GM18498 (cell line): ENCODE results near the gene YPEL1.

Source experiments
- ATAC-seq: cut with Tn5 transposase; IDR thresholded peaks from one replicate; pipeline ENCODE4 v1.9.1; 2021; ENCODE audit warnings: mild to moderate bottlenecking, moderate library complexity; ENCODE audit not compliant: unreplicated experiment

Gene YPEL1, protein sequence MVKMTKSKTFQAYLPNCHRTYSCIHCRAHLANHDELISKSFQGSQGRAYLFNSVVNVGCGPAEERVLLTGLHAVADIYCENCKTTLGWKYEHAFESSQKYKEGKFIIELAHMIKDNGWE

GRCh38 chr22:21735200-21736083, at the start of gene YPEL1:
YPEL1 (minus strand) TSS chr22:21735794; CDS start chr22:21710744, 25,050 bp downstream.
- ATAC-seq: peak; percentile 84

DNA sequence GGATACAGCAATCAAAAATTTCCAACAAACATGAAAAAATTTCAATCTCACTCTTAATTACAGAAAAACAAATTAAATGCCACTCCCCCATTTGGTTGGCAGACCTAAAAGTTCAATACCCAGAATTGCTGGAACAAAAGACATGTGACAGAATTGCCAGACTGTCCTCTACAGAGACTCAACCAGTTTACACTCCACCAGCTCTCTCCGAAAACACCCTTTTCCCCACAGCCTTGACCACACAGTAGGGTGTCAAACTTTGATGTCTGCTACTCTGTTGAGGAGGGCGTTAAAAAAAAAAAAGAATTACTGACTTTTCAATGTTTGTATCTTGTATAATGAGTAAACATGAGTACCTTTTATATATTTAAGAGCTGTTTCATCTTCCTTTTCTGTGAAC, 44.7 kb upstream of the YPEL1 start:
- ATAC-seq: no peak

DNA sequence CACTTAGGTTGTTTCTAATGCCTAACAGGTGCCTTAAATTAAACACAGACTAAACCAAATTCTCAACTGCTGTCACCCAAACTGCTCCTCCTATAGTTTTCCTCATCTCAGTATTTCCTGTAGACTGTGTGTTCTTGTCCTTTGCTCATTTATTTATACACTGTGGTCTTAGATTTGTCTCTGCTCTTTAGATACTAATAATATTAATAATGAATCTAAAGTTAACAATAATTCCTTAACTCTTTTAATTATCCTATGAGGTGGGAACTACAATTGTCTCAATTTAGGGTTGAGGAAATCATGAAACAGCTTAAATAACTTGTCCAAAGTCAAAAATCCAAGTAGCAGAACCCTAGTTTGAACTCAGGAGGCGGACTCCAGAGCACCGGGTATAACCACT, 43.9 kb upstream of the YPEL1 start:
- ATAC-seq: no peak

DNA sequence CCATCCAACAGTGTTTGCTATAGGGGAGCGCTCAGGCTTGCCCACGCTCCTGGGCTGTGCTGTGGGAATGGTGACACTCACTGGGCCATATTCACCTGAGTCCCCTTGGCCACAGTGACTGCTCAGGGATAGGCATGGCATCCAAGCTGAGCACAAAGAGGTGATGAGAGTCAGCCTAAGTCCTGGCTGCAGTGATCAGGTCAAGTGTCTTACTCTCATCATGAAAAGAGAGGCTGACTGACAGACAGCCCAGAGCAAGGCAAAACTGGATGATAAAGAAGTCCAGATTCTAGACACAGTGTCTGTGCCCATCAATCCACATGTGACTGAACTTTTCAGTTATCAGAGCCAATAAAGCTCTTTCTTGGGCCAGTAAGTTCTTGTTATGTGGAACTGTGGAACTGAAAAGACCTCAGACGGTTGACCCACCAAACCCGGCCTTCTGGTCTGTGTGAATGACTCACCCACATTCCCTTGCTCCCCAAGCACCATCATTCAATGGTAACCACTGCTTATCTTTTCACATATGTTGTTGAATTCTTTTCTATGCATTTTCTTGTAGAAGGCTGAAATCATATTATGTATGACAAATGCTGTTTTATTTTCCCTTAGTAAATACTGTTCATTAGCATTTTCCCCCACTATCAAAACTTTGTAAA, 43.2 kb upstream of the YPEL1 start:
- no peak for ATAC-seq

DNA sequence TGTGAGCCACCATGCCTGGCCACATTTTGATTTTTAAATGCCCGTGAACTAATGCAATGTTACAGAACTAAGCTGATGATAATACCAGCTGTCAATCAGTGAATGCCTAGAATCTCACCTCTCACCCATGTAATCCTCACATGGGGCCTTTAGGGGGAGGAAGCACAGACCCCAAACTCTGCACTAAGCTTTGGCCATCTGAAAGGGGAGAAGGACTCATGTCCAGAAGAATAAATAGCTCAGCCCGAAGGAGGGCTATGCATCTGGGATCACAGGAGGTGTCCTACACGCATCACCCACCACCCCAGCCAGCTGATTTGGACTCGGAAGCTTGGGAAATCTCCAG, 36.0 kb upstream of the YPEL1 start:
- ATAC-seq: no peak

- ATAC-seq: no peak
Observed at GRCh38 chr22:21768435-21768834, 32.8 kb upstream of the YPEL1 start.

GRCh38 chr22:21766691-21767462, 31.3 kb upstream of the YPEL1 start:
- peak; percentile 80 for ATAC-seq

DNA sequence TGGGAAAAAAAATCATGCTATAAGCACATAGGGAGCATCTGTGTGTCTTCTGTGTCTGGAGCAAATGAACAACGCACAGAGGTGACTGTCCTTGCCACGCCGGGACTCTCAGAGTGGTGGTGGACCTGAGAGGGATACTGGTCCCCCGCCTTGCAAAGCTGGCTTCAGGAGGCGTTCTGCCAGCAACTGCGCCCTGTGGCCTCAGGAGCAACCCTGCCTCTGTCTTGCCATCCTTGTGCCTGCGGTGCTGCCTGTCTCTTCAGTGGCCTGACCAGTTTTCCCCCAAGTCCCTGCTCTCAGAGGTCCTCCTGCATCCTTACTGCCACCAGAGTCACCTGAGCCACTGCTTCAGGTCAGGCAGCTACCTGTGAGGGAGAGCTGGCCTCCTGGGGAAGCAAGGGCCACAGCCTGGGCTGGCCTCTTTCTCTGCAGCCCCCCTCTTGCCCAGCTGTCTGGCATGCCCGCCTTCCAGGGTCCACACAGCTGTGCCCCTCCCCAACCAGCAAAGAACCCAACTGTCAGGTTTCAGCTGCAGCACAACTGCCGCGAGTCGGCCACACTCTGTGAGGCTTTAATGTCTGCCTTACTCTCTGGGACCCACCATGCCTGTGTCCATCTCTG, 30.4 kb upstream of the YPEL1 start:
- ATAC-seq: no peak

- ATAC-seq: no peak
Observed at GRCh38 chr22:21764038-21764804, 28.6 kb upstream of the YPEL1 start.

- no peak for ATAC-seq
Observed at GRCh38 chr22:21762712-21763581, 27.4 kb upstream of the YPEL1 start.

DNA sequence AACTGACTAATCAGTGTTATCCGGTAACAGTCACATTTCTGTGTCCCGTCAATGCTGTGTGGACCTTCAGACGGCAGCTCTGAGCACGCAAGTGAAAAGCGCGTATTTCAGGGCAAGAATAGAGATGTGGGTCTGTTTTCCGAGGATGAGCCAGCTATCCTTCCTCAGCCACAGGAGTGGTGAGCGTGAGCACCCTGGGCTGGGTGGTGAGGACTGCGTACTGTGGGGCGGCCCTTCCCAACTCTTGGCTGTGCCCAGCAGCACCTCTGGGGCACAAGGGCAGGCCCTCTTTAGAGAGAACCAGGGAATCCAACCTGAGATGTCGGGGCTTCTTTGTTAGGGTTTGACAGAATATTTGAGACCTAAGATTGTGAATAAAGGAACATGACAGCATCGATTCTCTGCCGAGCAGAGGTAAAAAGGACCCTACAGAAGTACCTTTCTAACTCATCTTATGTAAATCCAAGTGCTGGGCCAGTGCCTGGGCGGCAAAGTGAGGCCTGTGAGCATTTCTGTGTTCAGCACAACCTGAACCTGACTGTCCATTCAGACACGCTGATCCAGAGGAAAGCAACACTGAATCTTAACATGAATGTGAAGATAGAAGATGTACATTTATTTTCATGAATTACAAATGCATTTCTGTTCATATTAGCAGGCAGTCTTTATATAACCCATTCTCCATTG, 26.5 kb upstream of the YPEL1 start:
- ATAC-seq: no peak

GRCh38 chr22:21761086-21761485, 25.5 kb upstream of the YPEL1 start:
- ATAC-seq: no peak

- ATAC-seq: no peak
Observed at GRCh38 chr22:21760640-21761039, 25.0 kb upstream of the YPEL1 start.

GRCh38 chr22:21759646-21760376, 24.2 kb upstream of the YPEL1 start:
- no peak for ATAC-seq

DNA sequence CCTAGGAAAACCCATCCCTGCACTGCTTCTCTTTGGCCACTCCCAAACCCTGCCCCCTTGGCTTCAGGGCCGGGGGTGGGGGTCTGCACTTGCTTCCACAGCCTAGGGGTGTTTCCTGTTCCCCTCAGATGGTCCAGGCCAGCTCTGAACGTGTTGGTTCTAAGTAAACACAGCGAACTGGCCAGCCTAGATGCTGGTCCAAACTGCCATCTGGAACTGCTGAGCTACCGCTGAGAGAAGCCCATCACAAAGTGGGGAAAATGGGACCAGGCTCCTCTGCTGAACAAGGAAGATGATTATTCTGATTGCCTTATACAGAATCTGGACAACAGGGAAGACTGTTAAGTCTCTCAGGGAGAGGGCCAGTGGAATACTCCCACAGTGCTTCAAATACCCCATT, 23.5 kb upstream of the YPEL1 start:
- ATAC-seq: no peak

- ATAC-seq: no peak
Observed at GRCh38 chr22:21758091-21758864, 22.7 kb upstream of the YPEL1 start.

GRCh38 chr22:21755851-21756284, 20.3 kb upstream of the YPEL1 start:
- no peak for ATAC-seq
